UCSD-AML1 (cell line): ENCODE data around the gene ABHD16A.

ENCODE experiments used
- DNase-seq: peaks from one replicate; lab custom pipeline; 2025; ENCODE audit not compliant: unreplicated experiment; lab: John Stamatoyannopoulos, UW

The ABHD16A gene

DNA sequence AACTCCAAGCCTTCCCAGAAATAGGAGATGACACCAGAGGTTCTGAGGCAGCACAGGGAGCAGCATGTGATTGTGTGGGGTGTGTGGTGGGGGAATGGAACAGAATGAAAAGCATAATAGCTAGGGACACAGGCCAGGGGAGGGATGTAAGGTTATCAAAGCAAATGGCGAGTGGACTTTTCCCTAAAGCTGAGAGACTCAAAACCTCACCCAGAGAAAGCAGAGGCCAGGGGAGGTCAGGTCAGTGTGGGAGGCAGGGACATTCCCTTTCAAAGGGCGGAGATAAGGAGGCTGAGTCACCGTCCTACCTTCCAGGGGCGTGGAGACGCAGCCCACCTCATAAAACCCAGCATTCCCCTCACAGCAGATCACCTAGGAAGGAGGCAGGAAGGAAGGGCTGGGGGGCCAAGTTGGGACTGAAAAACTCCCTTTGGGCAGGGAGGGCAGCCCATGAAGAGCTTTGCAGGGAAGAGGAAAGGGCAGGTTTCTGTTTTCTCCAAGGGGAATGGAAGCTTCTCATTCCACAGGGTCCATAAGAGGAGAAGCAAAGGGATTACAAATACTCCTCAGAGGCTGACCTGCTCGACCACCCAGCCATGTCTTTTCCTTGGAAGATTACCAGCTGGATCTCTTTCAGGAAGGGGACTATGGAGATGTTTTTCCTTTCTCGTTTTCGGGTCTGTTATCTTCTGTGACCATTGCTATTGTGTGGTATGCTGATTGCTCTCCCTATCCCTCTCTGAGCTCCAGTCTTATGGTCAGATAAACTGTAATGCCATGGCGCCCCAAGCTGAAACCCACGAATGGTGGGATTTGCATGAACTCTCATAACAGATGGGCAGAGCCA lies 12.7 kb downstream of the ABHD16A start:
- DNase-seq = no peak

DNA sequence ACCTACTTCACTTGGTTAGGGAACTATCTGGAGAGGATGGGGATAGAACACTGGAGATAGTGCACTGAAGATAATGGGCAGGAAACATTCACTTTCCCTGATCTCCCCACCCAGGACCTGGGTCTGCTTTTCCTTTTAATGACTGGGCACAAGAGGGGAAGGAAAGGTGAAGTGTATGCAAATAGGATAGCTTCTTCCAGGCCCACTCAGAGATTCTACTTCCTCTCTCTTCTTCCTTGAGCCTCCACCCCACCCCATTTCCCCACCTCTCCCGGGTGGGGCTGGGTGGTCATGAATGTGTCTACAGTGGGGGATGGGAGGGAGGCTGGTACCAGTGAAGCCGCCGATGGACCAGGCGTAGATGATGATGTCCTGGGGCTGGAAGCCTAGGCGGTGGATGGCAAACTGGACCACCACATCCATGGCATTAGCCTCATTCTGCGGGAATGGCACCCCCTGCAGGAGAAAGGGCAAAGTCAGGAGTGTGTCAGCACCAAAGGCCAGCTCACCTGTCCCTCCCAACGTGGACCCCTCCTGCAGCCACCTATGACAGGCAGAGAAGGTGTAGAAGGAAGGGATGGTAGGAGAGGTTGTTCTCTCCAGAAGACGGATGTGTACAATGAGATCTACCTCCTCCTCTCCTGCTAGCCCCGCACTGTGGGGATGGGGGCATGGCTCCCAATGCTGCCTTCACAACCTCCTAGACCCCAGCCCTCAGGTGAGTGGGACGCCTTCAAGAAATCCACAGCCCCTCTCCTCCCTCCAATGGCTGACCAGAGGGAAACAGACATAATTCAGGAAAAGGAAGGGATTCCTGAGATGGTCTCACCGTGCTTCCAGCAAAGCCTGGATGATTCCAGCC lies 13.6 kb downstream of the ABHD16A start:
- DNase-seq = no peak

DNA sequence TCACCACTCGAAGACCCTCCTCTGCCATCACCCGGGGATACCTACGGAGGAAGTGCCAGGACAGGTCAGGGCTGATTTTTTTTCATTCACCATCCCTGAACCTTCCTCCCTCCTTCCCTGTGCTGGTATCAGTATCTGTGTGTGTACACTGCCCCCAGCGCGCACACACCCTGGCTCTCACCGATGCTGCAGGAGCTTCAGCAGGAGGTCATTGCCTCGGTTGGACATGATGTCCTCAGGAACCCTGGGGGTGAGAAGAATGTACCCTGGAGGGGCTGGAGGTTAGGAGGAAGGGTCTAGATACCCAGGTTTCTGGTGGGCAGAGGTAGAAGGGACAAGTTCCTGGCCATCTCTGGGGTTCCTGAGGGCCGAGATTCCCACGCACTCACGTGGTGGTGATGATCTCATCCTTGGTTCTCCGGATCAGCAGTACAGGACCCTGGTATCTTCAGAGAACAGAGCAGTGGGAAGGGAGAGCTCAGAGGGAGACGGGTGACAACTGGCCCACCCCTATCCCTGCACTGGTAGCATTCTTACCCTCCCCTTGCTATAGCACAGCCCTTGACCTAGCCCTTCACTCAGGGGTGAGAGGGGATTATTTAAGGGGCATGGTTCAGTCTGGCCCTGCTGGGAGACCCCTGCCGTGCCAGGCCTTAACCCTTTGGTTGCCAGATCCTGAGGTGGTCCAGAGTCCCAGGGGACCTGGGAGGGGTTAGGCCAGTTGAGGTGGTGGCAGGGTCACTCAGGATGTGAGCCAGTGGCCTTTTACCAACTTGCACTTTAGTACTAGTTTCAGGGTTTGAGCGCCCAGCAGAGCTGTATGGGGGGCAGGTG lies 15.0 kb downstream of the ABHD16A start:
- no peak for DNase-seq

DNA sequence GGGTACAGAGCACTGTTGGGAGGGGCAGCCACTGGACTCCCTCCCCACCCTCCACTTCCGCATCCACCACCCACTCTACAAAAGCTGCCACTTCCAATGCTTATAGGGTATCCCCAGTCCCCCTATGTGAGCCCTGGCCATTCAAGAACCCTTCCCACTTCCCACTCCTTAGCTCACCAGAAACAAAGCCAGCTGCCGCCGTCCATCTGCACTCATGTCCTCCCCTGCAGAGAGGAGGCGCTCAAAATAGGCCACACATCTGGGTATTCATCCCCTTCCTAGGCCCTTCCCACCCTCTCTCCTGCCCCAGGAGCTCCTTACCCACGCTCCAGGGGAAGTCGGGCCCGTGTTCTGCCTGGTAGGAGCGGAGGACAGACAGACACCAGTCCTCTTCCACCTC lies 15.8 kb downstream of the ABHD16A start:
- no peak for DNase-seq

DNA sequence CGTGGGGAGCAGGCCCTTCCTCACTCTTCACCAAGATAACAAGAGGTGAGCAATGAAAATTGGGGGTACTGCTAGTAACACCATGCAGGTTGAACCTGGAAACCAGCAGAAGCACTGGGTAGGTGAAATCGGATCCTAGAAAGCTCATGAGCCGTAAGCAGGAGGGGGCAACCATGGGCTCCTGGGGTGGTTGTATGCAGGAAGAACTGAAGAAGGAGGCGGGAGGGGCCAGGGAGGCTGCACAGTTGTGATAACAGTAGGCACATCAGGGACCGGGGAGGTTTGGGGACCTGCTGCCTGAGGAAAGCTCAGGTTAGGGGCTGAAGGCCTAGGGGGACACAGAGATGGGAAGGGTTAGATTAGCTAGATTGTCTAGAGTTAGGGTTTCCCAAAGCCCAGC lies 16.6 kb downstream of the ABHD16A start:
- no peak for DNase-seq

DNA sequence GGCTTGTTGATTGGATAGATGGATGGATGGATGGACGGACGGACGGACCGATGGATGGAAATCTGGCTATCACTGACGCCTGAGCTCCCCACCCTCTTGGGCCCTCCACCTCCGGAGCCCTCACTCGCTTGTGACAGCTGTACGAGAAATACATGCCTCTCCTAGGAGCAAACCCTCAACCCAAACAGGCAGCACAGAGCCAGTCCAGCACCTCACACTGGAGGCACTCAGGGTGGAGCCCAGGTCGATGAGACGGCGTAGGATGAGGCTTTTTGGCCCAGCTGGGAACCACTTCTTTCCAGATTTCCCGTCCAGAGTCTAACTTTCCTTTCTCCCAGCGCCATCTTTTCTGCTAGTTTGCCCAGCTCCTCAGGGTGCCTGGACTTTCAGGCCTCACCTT lies 19.5 kb downstream of the ABHD16A start:
- DNase-seq = no peak

DNA sequence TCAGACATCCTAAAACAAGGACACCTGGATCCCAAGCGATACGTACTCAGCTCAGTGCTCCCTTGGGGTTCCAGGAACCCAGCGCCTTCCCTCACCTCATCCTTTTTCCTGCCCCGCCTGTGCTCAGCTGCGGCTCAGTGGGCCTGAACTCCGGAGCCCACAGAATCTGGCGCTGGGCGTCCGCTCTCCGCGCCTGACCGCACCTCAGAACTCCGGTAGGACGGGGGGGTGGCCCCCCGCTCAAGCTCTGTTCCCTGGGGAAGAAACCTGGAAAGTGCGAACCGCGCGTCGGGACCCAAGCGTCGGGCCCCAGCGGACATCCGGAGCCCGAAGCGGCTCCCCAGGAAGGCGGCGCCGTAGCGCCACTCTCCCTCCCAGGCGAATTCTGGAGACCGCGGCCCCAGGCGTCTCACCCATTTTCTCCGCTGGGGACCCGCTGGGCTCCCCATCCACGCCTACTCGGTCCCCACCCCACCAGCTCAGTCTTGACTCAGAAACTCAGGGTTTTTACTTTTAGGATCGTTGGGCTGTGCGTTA lies 21.9 kb downstream of the ABHD16A start:
- DNase-seq = peak; percentile 67

DNA sequence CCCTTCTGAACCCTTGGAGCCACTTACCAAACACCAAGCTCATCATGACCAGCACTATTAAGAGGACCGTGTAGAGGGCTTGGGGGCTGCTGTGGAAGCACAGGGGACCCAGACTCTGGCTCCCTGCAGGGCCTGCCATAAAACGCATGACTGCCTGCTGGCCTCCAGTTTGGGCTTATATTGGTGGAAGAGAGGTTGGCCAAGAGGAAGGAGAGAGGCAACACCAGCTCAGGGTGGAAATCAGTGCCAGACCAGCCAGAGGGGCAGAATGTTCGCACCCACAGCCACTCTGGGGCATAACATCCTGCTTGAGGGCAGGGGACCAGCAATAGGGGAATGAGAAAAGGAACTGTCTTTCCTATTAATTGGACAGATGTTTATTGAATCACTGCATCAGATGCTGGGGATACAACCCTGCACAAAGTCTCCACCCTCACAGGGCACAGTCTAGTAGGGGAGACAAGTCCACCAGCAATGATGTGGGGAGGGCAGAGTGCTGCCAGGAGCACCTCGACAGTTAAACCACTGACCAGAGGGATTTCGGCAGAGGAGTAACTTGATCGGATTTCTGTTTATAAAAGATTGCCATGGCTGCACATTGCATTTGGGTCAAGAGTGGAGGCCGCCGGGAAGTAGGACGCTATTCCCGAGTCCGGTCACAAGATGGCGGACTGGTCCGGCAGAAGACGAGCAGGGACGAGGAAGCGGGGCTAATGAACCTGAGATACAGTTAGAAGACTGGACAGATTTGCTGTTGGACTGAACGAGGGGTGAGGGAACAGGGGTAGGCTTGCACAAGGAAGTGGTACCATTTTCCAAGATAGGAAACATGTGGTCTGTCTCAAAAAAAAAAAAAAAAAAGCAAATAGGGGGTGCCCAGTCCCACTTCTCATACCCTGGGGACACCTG lies 22.6 kb downstream of the ABHD16A start, which contains the start of gene LY6G5C:
TSS of gene LY6G5C (minus strand) at position 842 of the 909 bp plus-strand sequence. CDS start at position 148, 694 bp downstream.
- peak; percentile 65 for DNase-seq

DNA sequence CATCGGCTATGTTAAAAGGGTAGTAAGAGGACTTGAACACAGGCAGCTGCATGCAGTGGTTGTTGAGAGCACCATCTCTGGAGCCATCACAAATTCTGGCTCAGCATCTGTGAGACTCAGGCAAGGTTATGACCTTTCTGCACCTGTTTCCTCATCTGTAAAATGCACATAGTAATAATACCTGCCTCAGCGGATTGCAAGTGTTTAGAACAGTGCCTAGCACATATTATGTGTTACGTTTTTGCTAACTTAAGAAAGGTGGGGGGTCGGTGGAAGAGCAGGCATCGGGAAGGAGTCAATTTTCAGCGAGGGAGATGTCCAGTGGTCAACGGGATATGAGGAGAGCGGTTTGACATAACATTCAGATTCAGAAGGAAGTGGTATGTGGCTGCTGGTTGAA lies 25.2 kb downstream of the ABHD16A start:
- no peak for DNase-seq

DNA sequence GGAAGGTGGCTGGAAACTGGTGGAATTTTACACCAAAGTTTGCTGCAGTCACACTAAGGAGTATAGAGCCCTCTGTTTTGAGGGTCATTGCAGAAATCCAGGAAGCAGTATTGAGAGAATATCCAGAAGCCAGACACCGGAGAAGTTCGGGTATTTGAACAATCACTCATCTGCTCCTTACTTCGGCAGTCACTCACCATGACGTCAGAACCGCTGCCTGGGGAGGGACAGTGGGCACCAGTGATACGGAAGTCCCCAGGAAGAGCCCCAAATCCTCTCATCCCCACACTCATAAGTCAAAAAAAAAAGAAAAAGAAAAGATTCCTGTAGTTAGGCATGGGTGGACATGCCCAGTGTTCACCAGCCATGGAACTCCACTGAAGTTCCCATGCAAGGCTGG lies 26.2 kb downstream of the ABHD16A start:
- no peak for DNase-seq

DNA sequence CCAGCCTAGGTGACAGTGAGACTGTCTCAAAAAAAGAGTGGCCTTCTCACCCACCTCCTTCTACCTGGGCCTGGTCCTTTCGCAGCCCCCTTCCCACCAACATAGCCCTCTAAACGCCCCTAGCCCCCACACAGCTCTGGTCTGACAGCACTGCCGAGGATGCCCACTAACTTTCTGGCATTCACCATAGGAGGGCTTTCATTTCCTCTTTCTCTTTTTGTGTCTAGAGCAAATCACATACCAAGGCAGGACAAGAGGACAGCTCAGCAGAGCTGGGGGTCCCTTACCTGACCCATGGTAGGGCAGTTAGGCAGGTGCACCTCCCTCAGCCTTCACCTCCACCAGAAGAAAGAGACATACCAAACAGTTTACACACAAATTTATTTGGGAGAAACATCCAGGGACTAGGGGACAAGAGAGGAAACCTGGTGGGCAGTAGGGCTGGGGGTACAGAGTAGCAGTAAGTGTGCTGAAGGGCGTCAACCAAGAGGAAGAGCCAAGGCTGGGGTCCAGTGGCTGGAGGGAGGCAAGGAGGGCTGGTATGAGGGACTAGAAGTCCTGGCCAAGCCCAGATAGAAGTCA lies 26.7 kb downstream of the ABHD16A start:
- no peak for DNase-seq

DNA sequence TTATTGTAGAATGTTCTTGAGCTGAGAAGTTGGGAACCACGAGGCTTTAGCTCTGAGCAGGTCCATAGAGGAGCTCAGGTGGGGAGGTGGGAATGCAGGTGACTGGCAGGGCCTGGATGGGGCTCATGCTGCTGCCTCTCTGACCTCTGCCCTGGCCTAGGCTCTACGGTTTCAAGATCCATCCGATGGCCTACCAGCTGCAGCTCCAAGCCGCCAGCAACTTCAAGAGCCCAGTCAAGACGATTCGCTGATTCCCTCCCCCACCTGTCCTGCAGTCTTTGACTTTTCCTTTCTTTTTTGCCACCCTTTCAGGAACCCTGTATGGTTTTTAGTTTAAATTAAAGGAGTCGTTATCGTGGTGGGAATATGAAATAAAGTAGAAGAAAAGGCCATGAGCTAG lies 33.4 kb downstream of the ABHD16A start, which contains the start of gene LY6G5B:
TSS of gene LY6G5B (plus strand) at position 301 of the 400 bp plus-strand sequence. CDS start 975 bp downstream, outside the sequence.
- DNase-seq = no peak

DNA sequence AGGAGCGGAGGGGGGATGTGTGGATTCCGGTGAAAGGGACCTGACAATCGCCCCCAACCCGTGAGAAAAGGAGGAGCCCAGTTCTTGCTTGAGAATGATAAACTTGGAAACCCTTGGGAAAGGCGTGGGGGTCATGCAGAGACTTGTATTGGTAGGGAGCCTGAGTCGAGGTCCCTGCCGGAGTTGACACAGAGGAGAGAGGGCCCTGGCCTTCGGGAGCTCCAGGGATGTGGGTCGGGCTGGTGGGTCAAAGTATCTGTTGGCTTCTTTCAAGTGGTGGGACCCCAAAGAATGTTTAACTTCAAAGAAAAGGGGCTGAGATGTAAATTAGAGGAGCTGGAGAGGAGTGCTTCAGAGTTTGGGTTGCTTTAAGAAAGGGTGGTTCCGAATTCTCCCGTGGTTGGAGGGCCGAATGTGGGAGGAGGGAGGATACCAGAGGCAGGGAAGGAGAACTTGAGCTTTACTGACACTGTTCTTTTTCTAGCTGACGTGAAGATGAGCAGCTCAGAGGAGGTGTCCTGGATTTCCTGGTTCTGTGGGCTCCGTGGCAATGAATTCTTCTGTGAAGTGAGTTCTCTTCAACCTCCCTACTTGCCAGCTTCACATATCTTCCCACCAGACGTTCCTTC lies 36.7 kb downstream of the ABHD16A start:
- DNase-seq = no peak

DNA sequence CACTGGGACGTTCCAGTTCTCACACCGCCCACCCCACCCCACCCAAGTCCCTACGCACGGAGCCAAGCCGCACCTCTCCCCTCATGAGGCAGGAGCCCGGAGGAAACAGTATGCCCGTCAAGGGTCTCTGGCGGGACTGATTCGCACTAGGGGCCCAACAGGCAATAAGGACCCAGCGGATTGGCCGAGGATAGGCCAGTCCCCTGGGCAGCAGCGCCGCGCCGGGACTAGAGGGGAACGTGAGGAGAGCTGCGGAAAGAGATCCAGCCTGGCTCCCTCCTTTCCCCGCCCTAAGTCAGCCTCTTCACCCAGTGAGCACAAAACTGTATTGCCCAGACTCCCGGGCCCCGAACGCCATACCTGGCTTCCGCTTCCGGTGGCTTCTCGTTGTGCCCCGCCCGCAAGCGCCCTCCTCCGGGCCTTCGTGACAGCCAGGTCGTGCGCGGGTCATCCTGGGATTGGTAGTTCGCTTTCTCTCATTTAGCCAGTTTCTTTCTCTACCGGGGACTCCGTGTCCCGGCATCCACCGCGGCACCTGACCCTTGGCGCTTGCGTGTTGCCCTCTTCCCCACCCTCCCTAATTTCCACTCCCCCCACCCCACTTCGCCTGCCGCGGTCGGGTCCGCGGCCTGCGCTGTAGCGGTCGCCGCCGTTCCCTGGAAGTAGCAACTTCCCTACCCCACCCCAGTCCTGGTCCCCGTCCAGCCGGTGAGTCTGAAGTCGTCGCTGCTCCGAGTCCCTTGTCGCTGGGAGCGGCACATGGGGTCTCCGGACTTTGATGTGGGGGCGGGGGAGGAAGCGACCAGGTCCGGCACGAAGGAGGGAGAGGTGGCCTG lies 37.4 kb downstream of the ABHD16A start, which contains the start of gene CSNK2B:
TSS of gene CSNK2B (plus strand) at position 580 of the 836 bp plus-strand sequence. CDS start 752 bp downstream, outside the sequence.
- peak; percentile 97 for DNase-seq

DNA sequence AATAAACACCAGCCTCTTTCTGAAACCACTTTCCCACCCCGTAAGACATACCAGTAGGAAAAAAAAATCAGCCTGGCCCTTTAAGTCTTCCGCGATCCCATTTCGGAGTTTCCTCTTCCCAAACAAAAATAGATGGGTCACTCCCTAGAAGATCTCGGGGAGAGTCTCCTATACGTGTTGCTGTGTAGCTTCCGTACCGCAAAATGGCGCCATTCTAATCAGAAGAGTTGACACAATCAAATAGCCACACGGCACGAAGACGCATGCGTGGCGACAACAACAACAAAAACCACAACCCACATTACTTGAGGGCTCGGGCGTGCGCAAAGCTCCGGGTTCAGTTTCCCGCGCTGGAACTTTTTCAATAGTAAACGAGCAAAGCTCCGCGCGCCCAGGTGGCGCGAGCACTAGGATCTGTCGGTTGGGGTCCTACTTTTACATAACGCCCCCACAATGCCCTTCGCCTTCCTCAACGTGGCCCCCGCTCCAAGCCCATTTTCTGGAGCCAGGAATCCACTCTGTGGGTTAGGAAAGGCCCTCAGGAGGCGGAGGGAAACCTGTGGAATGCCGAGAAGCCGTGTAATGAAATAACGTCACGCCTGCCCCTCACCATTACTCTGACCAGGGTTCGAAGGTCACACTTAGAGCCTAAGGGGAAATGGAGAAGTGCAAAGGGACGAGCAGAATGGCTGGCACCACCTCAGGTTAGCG lies 38.2 kb downstream of the ABHD16A start, which contains the start of gene GPANK1:
TSS of gene GPANK1 (minus strand) at position 208 of the 711 bp plus-strand sequence. CDS start 519 bp downstream, outside the sequence.
- peak; percentile 84 for DNase-seq

DNA sequence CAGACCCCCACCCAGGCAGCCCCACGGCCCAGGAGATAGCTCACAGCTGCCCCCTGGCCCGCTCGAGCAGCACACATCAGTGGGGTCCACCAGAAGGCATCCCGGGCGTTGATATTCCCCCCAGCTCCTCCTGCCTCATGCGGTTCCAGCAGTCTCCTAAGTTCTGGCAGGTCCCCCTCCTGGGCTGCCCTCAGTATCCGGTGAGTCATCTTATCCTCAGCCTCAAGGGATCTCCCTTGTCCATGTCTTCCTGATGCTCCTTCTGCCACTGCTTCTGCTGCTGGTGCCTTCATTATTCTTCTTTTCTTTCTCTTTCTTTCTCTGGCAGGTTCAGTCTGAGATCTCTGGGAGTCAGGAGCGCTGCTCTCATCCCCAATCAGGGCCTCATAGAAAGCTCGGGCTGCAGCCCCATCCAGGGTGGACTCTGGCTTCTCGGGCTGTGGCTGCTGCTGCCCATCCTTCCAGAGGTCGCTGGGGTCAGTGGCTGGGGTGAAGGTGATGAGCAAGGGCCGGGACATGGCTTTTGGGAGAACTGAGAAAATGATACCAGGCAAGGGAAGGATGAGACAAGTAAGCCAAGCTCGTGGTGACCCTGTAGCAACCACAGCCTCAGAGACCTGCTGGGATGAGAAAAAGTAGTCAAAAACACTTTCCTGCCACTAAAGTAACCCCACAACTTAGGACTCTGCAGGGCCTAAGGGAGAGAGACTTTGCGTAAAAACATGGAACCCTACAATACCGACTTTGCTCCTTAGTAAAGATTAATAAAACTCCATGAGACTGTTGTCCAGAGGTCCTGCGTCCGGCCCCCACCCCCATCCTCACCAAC lies 38.9 kb downstream of the ABHD16A start:
- no peak for DNase-seq
